ENCODE measurements around the gene LPIN2. TPM values are rescaled to one million over a fixed set of nuclear protein-coding genes. Genes with fewer than 3 reads are reported as not detected.

The LPIN2 gene
- polyA plus RNA-seq, 1 donor (not counting 4 experiments of a cell fraction or from before 2014, with no cell fraction given) = 3.9 TPM

DNA sequence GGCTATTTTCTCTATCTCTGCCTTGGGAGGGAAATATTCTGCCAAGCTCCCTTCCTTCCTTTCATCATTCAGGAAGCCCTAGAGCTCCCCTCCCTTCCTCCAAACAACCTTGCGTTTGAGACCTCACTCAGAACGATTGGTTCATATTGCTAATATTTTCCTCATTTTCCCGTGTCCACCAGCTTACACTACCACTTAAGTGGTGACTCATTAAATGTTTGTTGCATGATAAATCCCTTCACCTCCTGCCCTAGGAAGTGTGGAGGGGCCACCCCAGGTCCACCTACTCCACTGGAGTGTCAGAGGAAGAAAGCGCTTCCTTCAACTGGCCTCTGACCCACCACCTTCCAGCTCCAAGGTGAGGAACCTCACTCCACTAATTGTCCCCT lies 2.3 kb upstream of the LPIN2 start:
- H3K27me3 ChIP-seq (ENCODE audit: control insufficient read depth, extremely low read depth, insufficient read depth, low read length) = no peaks in the 10 kb centered on the region
- H3K36me3 ChIP-seq (ENCODE audit: control insufficient read depth in 2 of 2, extremely low read depth in 1 of 2, insufficient read depth in 2 of 2, low read length in 2 of 2) = no peaks in the 10 kb centered on the region
- H3K4me1 ChIP-seq (ENCODE audit: control insufficient read depth, extremely low read depth, insufficient read depth, low read length) = peaks cover 18% of the 10 kb centered on the region
- H3K27ac ChIP-seq (ENCODE audit: control insufficient read depth, insufficient read depth, low read length) = no peak overlapping the region
- FAIRE-seq (no peak), DNase-seq (ENCODE audit: low read depth, low spot score) (no peak)
- TF ChIP-seq, protein P1, sequence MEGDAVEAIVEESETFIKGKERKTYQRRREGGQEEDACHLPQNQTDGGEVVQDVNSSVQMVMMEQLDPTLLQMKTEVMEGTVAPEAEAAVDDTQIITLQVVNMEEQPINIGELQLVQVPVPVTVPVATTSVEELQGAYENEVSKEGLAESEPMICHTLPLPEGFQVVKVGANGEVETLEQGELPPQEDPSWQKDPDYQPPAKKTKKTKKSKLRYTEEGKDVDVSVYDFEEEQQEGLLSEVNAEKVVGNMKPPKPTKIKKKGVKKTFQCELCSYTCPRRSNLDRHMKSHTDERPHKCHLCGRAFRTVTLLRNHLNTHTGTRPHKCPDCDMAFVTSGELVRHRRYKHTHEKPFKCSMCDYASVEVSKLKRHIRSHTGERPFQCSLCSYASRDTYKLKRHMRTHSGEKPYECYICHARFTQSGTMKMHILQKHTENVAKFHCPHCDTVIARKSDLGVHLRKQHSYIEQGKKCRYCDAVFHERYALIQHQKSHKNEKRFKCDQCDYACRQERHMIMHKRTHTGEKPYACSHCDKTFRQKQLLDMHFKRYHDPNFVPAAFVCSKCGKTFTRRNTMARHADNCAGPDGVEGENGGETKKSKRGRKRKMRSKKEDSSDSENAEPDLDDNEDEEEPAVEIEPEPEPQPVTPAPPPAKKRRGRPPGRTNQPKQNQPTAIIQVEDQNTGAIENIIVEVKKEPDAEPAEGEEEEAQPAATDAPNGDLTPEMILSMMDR (optimal IDR thresholded peaks at IDR 0.05 in 1 of 3, IDR thresholded peaks at IDR 0.05 in 1 of 3, conservative IDR thresholded peaks at IDR 0.05 in 1 of 3; ENCODE audit: extremely low read depth in 1 of 3, insufficient read depth in 2 of 3, low read length in 3 of 3) = no peak
- no peak for TF ChIP-seq EZH2 (IDR thresholded peaks at IDR 0.05; ENCODE audit: low read length)
- H3K9me3 ChIP-seq (ENCODE audit: control insufficient read depth, low read depth, low read length) = no peaks in the 10 kb centered on the region
- H3K4me3 ChIP-seq (ENCODE audit: control insufficient read depth in 2 of 3, extremely low read depth in 1 of 3, insufficient read depth in 2 of 3, low read depth in 1 of 3, low read length in 3 of 3) = no peak overlapping the region
- no peaks in the 10 kb centered on the region for H3K9me1 ChIP-seq (ENCODE audit: control insufficient read depth, extremely low read depth, insufficient read depth, low read length)
- dilution Hi-C loops (cut with MboI; ENCODE audit: extremely low pct_ligation_motif_present, low sequenced_read_pairs) = no loop called here
- H4K20me1 ChIP-seq (ENCODE audit: control insufficient read depth, extremely low read depth, insufficient read depth, low read length) = no peaks in the 10 kb centered on the region
- peak overlapping the region; percentile 48 for H3K4me2 ChIP-seq (ENCODE audit: control insufficient read depth, extremely low read depth, insufficient read depth, low read depth, low read length)
- H3K9ac ChIP-seq (ENCODE audit: control insufficient read depth, extremely low read depth, insufficient read depth, low read length) = no peak overlapping the region
- H3K79me2 ChIP-seq (ENCODE audit: control insufficient read depth, insufficient read depth, low read length) = no peaks in the 10 kb centered on the region
- H2AFZ ChIP-seq (ENCODE audit: control insufficient read depth, low read length) = no peak overlapping the region

DNA sequence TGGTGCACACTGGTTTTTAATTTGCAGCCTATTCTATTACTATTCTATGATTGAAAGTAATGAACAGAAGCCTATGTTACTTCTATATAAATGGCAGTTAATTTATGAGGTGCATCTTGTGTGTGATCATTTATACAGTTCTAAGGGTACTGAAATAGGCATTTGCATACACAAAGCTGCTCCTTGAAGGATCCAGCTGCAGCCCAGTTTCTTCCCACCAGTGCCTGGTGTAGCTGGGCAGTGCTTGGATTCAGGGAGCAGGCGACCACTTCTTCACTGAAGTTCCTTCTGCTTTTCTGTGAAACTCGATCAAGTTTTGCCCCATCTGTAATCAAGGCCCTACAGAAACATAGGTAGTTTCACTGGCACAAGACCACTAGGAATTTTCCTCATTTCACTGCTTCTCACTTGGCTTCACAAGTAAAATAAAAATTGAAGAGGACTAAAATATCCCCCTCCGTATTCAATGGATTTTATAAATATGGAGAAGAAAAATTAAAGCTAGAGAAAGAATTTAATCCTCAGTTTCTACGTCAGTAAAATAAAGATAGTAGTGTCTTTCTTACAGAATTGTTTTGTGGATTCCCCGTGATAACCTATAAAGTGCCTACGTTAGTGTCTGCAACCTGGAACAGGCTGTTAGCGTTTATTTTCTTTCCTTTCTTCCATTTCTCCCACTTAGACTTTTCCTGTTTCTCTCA lies 1.7 kb upstream of the LPIN2 start:
- H4K20me1 ChIP-seq (ENCODE audit: control insufficient read depth, extremely low read depth, insufficient read depth, low read length) = no peaks in the 10 kb centered on the region
- peaks cover 18% of the 10 kb centered on the region for H3K4me1 ChIP-seq (ENCODE audit: control insufficient read depth, extremely low read depth, insufficient read depth, low read length)
- H3K9ac ChIP-seq (ENCODE audit: control insufficient read depth, extremely low read depth, insufficient read depth, low read length) = no peak overlapping the region
- dilution Hi-C loops (cut with MboI; ENCODE audit: extremely low pct_ligation_motif_present, low sequenced_read_pairs) = no loop called here
- no peaks in the 10 kb centered on the region for H3K36me3 ChIP-seq (ENCODE audit: control insufficient read depth in 2 of 2, extremely low read depth in 1 of 2, insufficient read depth in 2 of 2, low read length in 2 of 2)
- H3K27me3 ChIP-seq (ENCODE audit: control insufficient read depth, extremely low read depth, insufficient read depth, low read length) = no peaks in the 10 kb centered on the region
- no peaks in the 10 kb centered on the region for H3K9me1 ChIP-seq (ENCODE audit: control insufficient read depth, extremely low read depth, insufficient read depth, low read length)
- H3K79me2 ChIP-seq (ENCODE audit: control insufficient read depth, insufficient read depth, low read length) = no peaks in the 10 kb centered on the region
- no peak overlapping the region for H3K27ac ChIP-seq (ENCODE audit: control insufficient read depth, insufficient read depth, low read length)
- H3K4me3 ChIP-seq (ENCODE audit: control insufficient read depth in 2 of 3, extremely low read depth in 1 of 3, insufficient read depth in 2 of 3, low read depth in 1 of 3, low read length in 3 of 3) = no peak overlapping the region
- TF ChIP-seq, protein P1 (optimal IDR thresholded peaks at IDR 0.05 in 1 of 3, IDR thresholded peaks at IDR 0.05 in 1 of 3, conservative IDR thresholded peaks at IDR 0.05 in 1 of 3; ENCODE audit: extremely low read depth in 1 of 3, insufficient read depth in 2 of 3, low read length in 3 of 3) = no peak
- no peak for TF ChIP-seq EZH2 (IDR thresholded peaks at IDR 0.05; ENCODE audit: low read length)
- peak overlapping the region; percentile 6 for H2AFZ ChIP-seq (ENCODE audit: control insufficient read depth, low read length)
- H3K4me2 ChIP-seq (ENCODE audit: control insufficient read depth, extremely low read depth, insufficient read depth, low read depth, low read length) = peak overlapping the region; percentile 48
- FAIRE-seq (no peak), DNase-seq (ENCODE audit: low read depth, low spot score) (no peak)
- H3K9me3 ChIP-seq (ENCODE audit: control insufficient read depth, low read depth, low read length) = no peaks in the 10 kb centered on the region

All from keratinocyte (primary cell).